BJ (cell line): ENCODE data around the gene PDGFC. TPM values are rescaled to one million over a fixed set of nuclear protein-coding genes. Genes with fewer than 3 reads are reported as not detected.
A peak's percentile ranks its signal among the peaks of the same experiment; 100 is the strongest.

Experiments used
- CTCF ChIA-PET: fragments of 350-600 bp; formaldehyde crosslinking; extraction: SDS; loops from one replicate; lab custom pipeline; 2021; ENCODE audit warnings: antibody characterized with exemption, inconsistent platforms; lab: Yijun Ruan, JAX
- POLR2A ChIA-PET: fragments of 300-600 bp; sonication (Branson Sonifier 250); formaldehyde crosslinking; extraction: SDS; loops from one replicate; lab custom pipeline; 2021; ENCODE audit warnings: antibody characterized with exemption; lab: Charles Lee
- DNase-seq: peaks from one replicate; pipeline ENCODE4 v3.0.0-alpha.2; 2011; ENCODE audit warnings: low read depth
- H3K27me3 ChIP-seq: 2 replicates; pipeline ENCODE4 v1.6.0; 2011; ENCODE audit warnings: low read length; ENCODE audit not compliant: control insufficient read depth, insufficient read depth
- H3K36me3 ChIP-seq: 2 replicates; pipeline ENCODE4 v1.5.1; 2011; ENCODE audit warnings: low read length; ENCODE audit not compliant: control insufficient read depth, insufficient read depth
- H3K4me3 ChIP-seq: 2 replicates; pipeline ENCODE4 v1.5.1; 2011; ENCODE audit warnings: low read depth, mild to moderate bottlenecking, control low read depth, low read length
- CTCF ChIP-seq: IDR thresholded peaks from 2 replicates; pipeline ENCODE4 v1.5.1; 2011; ENCODE audit warnings: low read depth, mild to moderate bottlenecking, control low read depth, inconsistent platforms, low read length, moderate library complexity; ENCODE audit not compliant: insufficient read depth
- polyA plus RNA-seq: library from polyadenylated mRNA; depleted of rRNA; stranded (reverse); fragments of >200 nt; gene quantifications from 2 replicates; pipeline ENCODE4 v1.2.3, GENCODE V29; 2011

PDGFC gene
- polyA plus RNA-seq, 1 experiment = 22.4 TPM

- Histone ChIP-seq H3K36me3 (no peaks in the 10 kb centered on the region), H3K4me3 (no peak overlapping the region), H3K27me3 (no peaks in the 10 kb centered on the region)
- POLR2A ChIA-PET = no interaction called here
- peak; percentile 61 for DNase-seq
- CTCF ChIA-PET = interaction anchor here (0.5 to 1.5 kb wide), 3 partner anchors 19 to 89 kb away, joined by 4 to 5 read pairs (median 5); no protein-coding TSS in a partner anchor
- TF ChIP-seq CTCF = no peak
Measured at GRCh38 chr4:156949373-156949814, 22.2 kb downstream of the PDGFC start.

GRCh38 chr4:156948738-156949137 is 22.9 kb downstream of the PDGFC start:
- TF ChIP-seq CTCF = no peak
- Histone ChIP-seq H3K36me3 (no peaks in the 10 kb centered on the region), H3K4me3 (no peak overlapping the region), H3K27me3 (no peaks in the 10 kb centered on the region)
- ChIA-PET POLR2A (no interaction called here), CTCF (interaction anchor here (0.6 to 1.5 kb wide), 3 partner anchors 20 to 186 kb away, joined by 4 to 5 read pairs (median 5); no protein-coding TSS in a partner anchor)
- DNase-seq = no peak

DNA sequence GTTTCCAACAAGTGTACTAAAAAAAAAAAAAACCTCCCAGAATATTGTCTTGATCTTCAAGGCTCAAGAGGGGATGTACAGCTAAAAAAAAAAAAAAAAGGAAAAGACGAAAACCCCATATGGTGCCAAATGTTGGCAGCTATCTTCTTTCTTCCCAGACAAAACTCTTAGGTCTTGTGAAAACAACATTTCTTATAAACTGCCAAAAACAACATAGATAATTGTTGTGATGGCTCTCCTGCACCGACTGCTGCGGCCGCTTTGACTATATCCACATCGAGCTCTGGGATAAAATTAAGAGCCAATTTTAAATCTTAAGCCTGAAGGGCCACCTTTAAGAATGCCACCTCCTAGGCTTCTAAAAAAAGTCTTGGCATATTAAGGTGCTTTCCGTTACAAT is 23.5 kb downstream of the PDGFC start:
- CTCF ChIA-PET = interaction anchor here (1.5 kb wide), 1 partner anchor 21 kb away, joined by 5 read pairs; no protein-coding TSS in a partner anchor

DNA sequence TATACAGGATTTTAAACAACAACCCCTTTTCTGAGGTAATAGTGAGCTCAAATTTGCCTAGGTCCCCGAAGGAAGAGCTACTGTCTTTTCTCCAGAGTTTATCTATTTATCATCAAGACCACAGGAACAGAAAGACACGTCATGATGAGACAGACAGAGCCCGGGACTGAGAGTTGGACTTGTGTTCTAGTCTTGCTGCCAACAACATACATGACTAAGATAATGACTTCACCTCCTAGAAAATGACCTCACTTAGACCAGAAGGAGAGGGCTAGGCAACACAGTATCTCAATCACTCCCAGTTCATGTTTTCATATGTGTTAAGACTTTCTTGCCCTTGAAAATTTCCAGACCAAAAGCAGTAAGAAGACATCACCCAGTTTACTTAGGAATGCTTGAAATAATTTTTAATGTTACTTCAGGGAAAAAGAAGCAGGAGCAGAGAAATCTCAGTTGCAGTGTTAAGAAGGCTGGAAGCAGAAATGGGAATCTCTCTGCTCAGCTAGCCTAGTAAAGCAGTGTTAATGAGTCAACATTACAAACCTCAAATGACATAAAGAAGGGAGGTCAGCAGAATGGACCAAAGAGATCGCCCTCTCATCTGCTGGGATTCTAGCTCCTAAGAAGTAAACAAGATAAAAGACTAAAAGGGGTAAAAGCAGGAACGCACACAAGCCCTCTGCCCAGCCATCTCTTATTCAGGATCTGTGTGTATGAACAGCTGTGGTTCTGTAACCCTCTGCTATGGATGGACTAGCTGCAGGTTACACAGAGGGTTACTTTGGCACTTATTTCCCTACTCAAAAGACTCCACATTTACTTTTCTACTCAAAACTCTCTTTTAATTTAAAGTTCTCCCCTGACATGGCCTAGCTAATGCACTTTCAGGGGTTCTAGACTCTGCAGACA is 24.8 kb downstream of the PDGFC start:
- H3K4me3 ChIP-seq = no peak overlapping the region
- no peaks in the 10 kb centered on the region for H3K36me3 ChIP-seq
- no peak for TF ChIP-seq CTCF
- CTCF ChIA-PET = interaction anchor here (0.8 to 1.1 kb wide), 2 partner anchors 22 to 98 kb away, joined by 3 read pairs; no protein-coding TSS in a partner anchor
- POLR2A ChIA-PET = interaction anchor here (0.6 kb wide), 1 partner anchor 81 kb away, joined by 4 read pairs; no protein-coding TSS in a partner anchor
- peak; percentile 86 for DNase-seq
- no peaks in the 10 kb centered on the region for H3K27me3 ChIP-seq

More for the DNA sequence above, 23.5 kb downstream of the PDGFC start:
- POLR2A ChIA-PET = no interaction called here
- Histone ChIP-seq H3K27me3 (no peaks in the 10 kb centered on the region), H3K4me3 (no peak overlapping the region), H3K36me3 (no peaks in the 10 kb centered on the region)
- no peak for TF ChIP-seq CTCF
- DNase-seq = no peak

- Histone ChIP-seq H3K27me3 (no peaks in the 10 kb centered on the region), H3K36me3 (no peaks in the 10 kb centered on the region), H3K4me3 (no peak overlapping the region)
- CTCF ChIA-PET = interaction anchor here (0.9 kb wide), 1 partner anchor 26 kb away, joined by 3 read pairs; the partner anchor contains the start of gene PDGFC
- no peak for TF ChIP-seq CTCF
- POLR2A ChIA-PET = no interaction called here
- DNase-seq = no peak
Measured at GRCh38 chr4:156945532-156945931, 26.1 kb downstream of the PDGFC start.
